GM03348 (cell line): ENCODE data around the gene ELAPOR2.
"Not testable (repeated sequence)": the region's sequence is repeated elsewhere in the genome, so short reads cannot be mapped to it uniquely, and the experiment has no call there.

ENCODE experiments used
- DNase-seq: peaks from one replicate; pipeline ENCODE4 v3.0.0; 2012; ENCODE audit warnings: low spot score

Gene ELAPOR2

GRCh38 chr7:87041586-87041985 is 17.9 kb downstream of the ELAPOR2 start:
- DNase-seq = not testable (repeated sequence)

- DNase-seq = not testable (repeated sequence)
Measured at GRCh38 chr7:87039691-87040299, 19.7 kb downstream of the ELAPOR2 start.

- no peak for DNase-seq
Measured at GRCh38 chr7:87038993-87039690, 20.3 kb downstream of the ELAPOR2 start.

GRCh38 chr7:87036985-87037384 is 22.5 kb downstream of the ELAPOR2 start:
- no peak for DNase-seq

- no peak for DNase-seq
Measured at GRCh38 chr7:87032604-87033339, 26.7 kb downstream of the ELAPOR2 start.

GRCh38 chr7:87029078-87029477 is 30.4 kb downstream of the ELAPOR2 start:
- DNase-seq = no peak

- no peak for DNase-seq
Measured at GRCh38 chr7:87028636-87029035, 30.8 kb downstream of the ELAPOR2 start.

- no peak for DNase-seq
Measured at GRCh38 chr7:87027900-87028299, 31.6 kb downstream of the ELAPOR2 start.

GRCh38 chr7:87021285-87021684 is 38.2 kb downstream of the ELAPOR2 start:
- no peak for DNase-seq

GRCh38 chr7:87016606-87017005 is 42.8 kb downstream of the ELAPOR2 start:
- no peak for DNase-seq

- no peak for DNase-seq
Measured at GRCh38 chr7:87013840-87014190, 45.6 kb downstream of the ELAPOR2 start.

GRCh38 chr7:87013136-87013839 is 46.2 kb downstream of the ELAPOR2 start:
- DNase-seq = no peak
